K562 (cell line): ENCODE results near the gene GMPR. TPM values are rescaled to one million over a fixed set of nuclear protein-coding genes. Genes with fewer than 3 reads are reported as not detected.

ENCODE experiments used
- BRD4 ChIP-seq: fragments of 200-600 bp; sonication (generic); IDR thresholded peaks from 2 replicates; pipeline ENCODE4 v1.6.1; 2017; ENCODE audit warnings: inconsistent platforms
- CUX1 ChIP-seq: fragments of 200-800 bp; sonication (Bioruptor generic); IDR thresholded peaks from 2 replicates; pipeline ENCODE4 v1.6.1; 2016; ENCODE audit warnings: missing genetic modification characterization, missing compliant biosample characterization
- DACH1 ChIP-seq: fragments of 450-650 bp; IDR thresholded peaks from 2 replicates; pipeline ENCODE4 v1.6.1; 2018; ENCODE audit not compliant: partially characterized antibody
- ELF1 ChIP-seq: fragments of 200-800 bp; sonication (Bioruptor generic); IDR thresholded peaks from 2 replicates; pipeline ENCODE4 v1.6.1; 2016; ENCODE audit warnings: missing genetic modification characterization, missing compliant biosample characterization
- ELF4 ChIP-seq: fragments of 450-650 bp; formaldehyde crosslinking; IDR thresholded peaks from 2 replicates; pipeline ENCODE4 v1.4.0; 2022; ENCODE audit warnings: missing genetic modification characterization
- FOXK1 ChIP-seq: sonication (generic); formaldehyde crosslinking; IDR thresholded peaks from 2 replicates; pipeline ENCODE4 v1.8.0; 2022; ENCODE audit warnings: missing genetic modification reagents, mild to moderate bottlenecking, borderline replicate concordance
- HIVEP1 ChIP-seq: fragments of 250-450 bp; sonication (Bioruptor Pico); IDR thresholded peaks from 2 replicates; pipeline ENCODE4 v1.4.0; 2020; ENCODE audit warnings: mild to moderate bottlenecking
- MEF2D ChIP-seq: conservative IDR thresholded peaks from 2 replicates; pipeline ENCODE4 v1.6.1; 2016; ENCODE audit warnings: low read depth, missing genetic modification characterization, missing compliant biosample characterization
- NR3C1 ChIP-seq: sonication (generic); formaldehyde crosslinking; IDR thresholded peaks from 2 replicates; pipeline ENCODE4 v1.8.1; 2022; ENCODE audit warnings: missing genetic modification reagents
- POLR2AphosphoS2 ChIP-seq: IDR thresholded peaks from 2 replicates; pipeline ENCODE4 v1.6.1; 2012; ENCODE audit warnings: low read length, improper control_type of control experiment
- PRDM10 ChIP-seq: fragments of 450-650 bp; IDR thresholded peaks from 2 replicates; pipeline ENCODE4 v1.6.1; 2018; ENCODE audit not compliant: partially characterized antibody
- RBBP5 ChIP-seq: fragments of 200-600 bp; sonication (generic); IDR thresholded peaks from 2 replicates; pipeline ENCODE4 v1.6.1; 2012; ENCODE audit warnings: borderline replicate concordance, mild to moderate bottlenecking, low read length, control low read depth, inconsistent platforms; ENCODE audit not compliant: insufficient read depth, poor library complexity, severe bottlenecking
- RCOR1 ChIP-seq, 2 experiments: IDR thresholded peaks; 2 replicates each; pipeline ENCODE4 v1.6.1; 2012; ENCODE audit warnings: low read depth in 2 of 2, low read length in 2 of 2, borderline replicate concordance in 1 of 2, improper control_type of control experiment in 1 of 2
- TCF3 ChIP-seq: sonication (generic); formaldehyde crosslinking; IDR thresholded peaks from 2 replicates; pipeline ENCODE4 v1.4.0; 2020; ENCODE audit warnings: mild to moderate bottlenecking, missing genetic modification reagents
- TEAD1 ChIP-seq, 2 experiments: fragments of 450-650 bp in 1 of 2; sonication (generic) in 1 of 2; formaldehyde crosslinking; IDR thresholded peaks; 2 replicates each; pipeline versions ENCODE4 v1.4.0 to v1.8.0; 2020 to 2022; ENCODE audit warnings: mild to moderate bottlenecking in 2 of 2, missing genetic modification reagents in 1 of 2
- TFAP4 ChIP-seq: sonication (generic); formaldehyde crosslinking; IDR thresholded peaks from 2 replicates; pipeline ENCODE4 v1.8.0; 2022; ENCODE audit warnings: missing genetic modification reagents, mild to moderate bottlenecking, moderate library complexity, borderline replicate concordance
- TRIM24 ChIP-seq, 2 experiments: fragments of 450-650 bp; IDR thresholded peaks; 2 replicates each; pipeline ENCODE4 v1.6.1; 2016
- ZBTB7A ChIP-seq: IDR thresholded peaks from 2 replicates; pipeline ENCODE4 v1.6.1; 2011; ENCODE audit warnings: low read depth, mild to moderate bottlenecking, low read length, moderate library complexity, borderline replicate concordance; ENCODE audit not compliant: control insufficient read depth
- polyA plus RNA-seq, 8 experiments: library from polyadenylated mRNA; depleted of rRNA in 4 of 8; stranded (reverse) in 5 of 8; unstranded in 3 of 8; fragments of >200 nt; fragmentation: Nextera tagmentation in 2 of 8; fragmentation: Illumina TruSeq in 1 of 8; extraction: Ambion mirVana in 2 of 8; extraction: Trizol in 1 of 8; gene quantifications; 2 replicates each; pipeline versions ENCODE4 v1.2.1 to v1.2.3, GENCODE V29; 2011 to 2014; ENCODE audit warnings: inconsistent platforms in 1 of 8, missing spikeins in 1 of 8
- total RNA-seq, 7 experiments: library from RNA; depleted of rRNA in 6 of 7; stranded (reverse); fragments of >200 nt in 6 of 7; fragmentation: Illumina TruSeq in 2 of 7; extraction: Trizol in 2 of 7; gene quantifications; 2 replicates each; pipeline versions ENCODE4 v1.2.1 to v1.2.3, GENCODE V29; 2011 to 2021; ENCODE audit warnings: low replicate concordance in 1 of 7

GMPR gene
- total and polyA plus RNA-seq, 9 of the 15 experiments (the other 6 are each of a cell fraction or from before 2014, with no cell fraction given): 34.6 to 83.7 (median 49.8) TPM

- TF ChIP-seq ZBTB7A: no peak
- TF ChIP-seq TEAD1 (CRISPR knock-in tag; IDR thresholded peaks at IDR 0.05): peak in 1 of 2 experiments; percentile 83; a peak in 1 of 4 replicates
- TF ChIP-seq RCOR1 (IDR thresholded peaks at IDR 0.05; ENCODE audit: borderline replicate concordance in 1 of 2, low read depth in 2 of 2, low read length in 2 of 2): peak in 1 of 2 experiments; percentile 86; a peak in 1 of 4 replicates
- peak; percentile 74 for TF ChIP-seq TCF3 (CRISPR knock-in tag)
- TF ChIP-seq TRIM24 (IDR thresholded peaks at IDR 0.05): peak in 1 of 2 experiments; percentile 68; a peak in 1 of 4 replicates
- TF ChIP-seq BRD4: no peak
- TF ChIP-seq ELF4: 0 out of 2 replicates have a peak, but pooled peaks have one; percentile 3
- TF ChIP-seq RBBP5: peak; percentile 50
- TF ChIP-seq NR3C1: no peak
- no peak for TF ChIP-seq POLR2AphosphoS2
- TF ChIP-seq MEF2D: peak; percentile 99
- peak; percentile 49 for TF ChIP-seq TFAP4 (CRISPR knock-in tag)
- TF ChIP-seq HIVEP1 (CRISPR knock-in tag): no peak
- TF ChIP-seq ELF1: peak; percentile 47; the same call in 1 of the 2 replicates
- no peak for TF ChIP-seq DACH1
- TF ChIP-seq CUX1: peak; percentile 60; the same call in 1 of the 2 replicates
- peak; percentile 6 for TF ChIP-seq PRDM10
- 0 out of 2 replicates have a peak, but pooled peaks have one; percentile 82 for TF ChIP-seq FOXK1 (CRISPR knock-in tag)
Measured at GRCh38 chr6:16319813-16320532, 81.6 kb downstream of the GMPR start (continued).
